Right lobe of liver (tissue), 6 donors: ENCODE measurements around the gene C13orf46. TPM values are rescaled to one million over a fixed set of nuclear protein-coding genes. Genes with fewer than 3 reads are reported as not detected.

Experiments used
- ATAC-seq, 4 donors: fragments of 200-7000 bp; cut with Tn5 transposase; one replicate each; pipeline ENCODE4 v1.9.1; 2020; ENCODE audit warnings: mild to moderate bottlenecking in 4 of 4, moderate library complexity in 4 of 4
- DNase-seq, 3 donors: peaks; one replicate each; pipeline ENCODE4 v3.0.0-alpha.2; 2020
- H3K27ac ChIP-seq, 3 donors: fragments of 200-600 bp; one replicate each; pipeline ENCODE4 v1.8.0; 2022
- H3K27me3 ChIP-seq, 2 donors: fragments of 200-600 bp; one replicate each; pipeline ENCODE4 v1.8.0; 2022
- H3K36me3 ChIP-seq, 4 donors: fragments of 200-600 bp; sonication (generic) in 1 of 4; one replicate each; pipeline versions ENCODE4 v1.5.1 to v1.8.0; 2017 to 2022; ENCODE audit warnings: control low read depth in 1 of 4
- H3K4me1 ChIP-seq, 4 donors: fragments of 200-600 bp; sonication (generic) in 1 of 4; one replicate each; pipeline versions ENCODE4 v1.5.1 to v1.8.0; 2017 to 2022; ENCODE audit warnings: control low read depth in 1 of 4
- H3K4me3 ChIP-seq, 3 donors: fragments of 200-600 bp; one replicate each; pipeline ENCODE4 v1.8.0; 2022
- H3K9me3 ChIP-seq, 4 donors: fragments of 200-600 bp; sonication (generic) in 1 of 4; one replicate each; pipeline versions ENCODE4 v1.5.1 to v1.8.0; 2017 to 2022; ENCODE audit warnings: control low read depth in 1 of 4
- POLR2A ChIP-seq: fragments of 450-650 bp; IDR thresholded peaks from one replicate; pipeline ENCODE4 v1.6.1; 2017; ENCODE audit warnings: antibody characterized with exemption, mild to moderate bottlenecking
- WGBS: methylation state at CpG from one replicate; pipeline ENCODE4 v1.1.6; 2018; ENCODE audit warnings: low coverage, low lambda C conversion rate; ENCODE audit not compliant: insufficient coverage; ENCODE audit errors: missing lambda C conversion rate; 5-methylcytosine and 5-hydroxymethylcytosine counted together
- intact Hi-C, 2 donors: fragments of 100-400 bp; cut with DNase I; formaldehyde crosslinking; loops; one replicate each; pipeline versions ENCODE4 v1.11.2 to v1.14.1; 2022
- total RNA-seq, 6 experiments: library from RNA; depleted of rRNA in 2 of 6; stranded (reverse); fragments of >200 nt in 2 of 6; fragmentation: NEBNext Ultra II Directional in 3 of 6; extraction: Animal tissue kit (Norgen Biotek cat#: 25700) in 3 of 6; gene quantifications; one replicate each; pipeline versions ENCODE4 v1.1.0 to v1.2.4, GENCODE V29; 2016 to 2023
- TF ChIP-seq, protein P1 (sequence below), 4 donors: fragments of 200-600 bp in 3 of 4; fragments of 450-650 bp in 1 of 4; IDR thresholded peaks; one replicate each; pipeline versions ENCODE4 v1.5.1 to v1.8.0; 2016 to 2022; ENCODE audit warnings: antibody characterized with exemption in 4 of 4, mild to moderate bottlenecking in 2 of 4
- donor health status: DM: no; HTN: yes; CAD: no.
- donor health status: DM: no; HTN: no; CAD: no.
- donor health status: DM: no; HTN: no; CAD: no.
- donor health status: DM: no; HTN: yes; CAD: no.
- donor health status: DM: no; HTN: yes; CAD: no.

Gene C13orf46
- total RNA-seq, 6 experiments from 2014 or later: 0.04 to 1.1 (median 0.60) TPM

DNA sequence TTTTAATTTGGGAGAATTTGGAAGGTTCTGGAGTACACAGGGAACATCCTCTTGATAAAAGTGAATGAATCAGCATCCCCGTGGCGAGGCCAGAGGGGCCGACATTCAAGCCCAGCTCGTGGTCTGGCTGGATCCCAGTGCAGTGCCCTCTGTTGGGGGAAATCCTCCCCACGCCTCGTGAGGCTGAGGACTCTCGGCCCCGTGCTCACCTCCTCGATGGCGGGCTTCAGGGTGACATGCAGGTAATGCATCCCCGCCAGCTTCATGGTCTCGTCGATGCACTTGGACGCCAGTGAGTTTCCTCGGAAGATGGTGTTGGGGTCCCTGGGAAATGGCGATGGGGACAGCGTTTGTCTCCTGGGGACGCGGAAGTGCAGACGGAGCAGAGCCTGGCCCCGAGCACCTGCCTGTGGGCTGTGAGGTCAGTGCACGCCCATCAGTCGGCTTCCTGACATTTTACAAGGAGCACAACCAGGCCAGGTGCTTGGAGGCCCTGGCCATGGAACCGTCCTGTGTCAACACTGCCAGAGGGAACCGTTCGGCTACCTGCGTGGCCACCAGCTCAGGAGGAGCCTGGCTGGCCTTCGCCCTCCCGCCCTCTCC lies 43.3 kb upstream of the C13orf46 start:
- H3K4me1 ChIP-seq: no peaks in the 10 kb centered on the region

GRCh38 chr13:114016321-114017027 lies 42.6 kb upstream of the C13orf46 start:
- TF ChIP-seq, protein P1, sequence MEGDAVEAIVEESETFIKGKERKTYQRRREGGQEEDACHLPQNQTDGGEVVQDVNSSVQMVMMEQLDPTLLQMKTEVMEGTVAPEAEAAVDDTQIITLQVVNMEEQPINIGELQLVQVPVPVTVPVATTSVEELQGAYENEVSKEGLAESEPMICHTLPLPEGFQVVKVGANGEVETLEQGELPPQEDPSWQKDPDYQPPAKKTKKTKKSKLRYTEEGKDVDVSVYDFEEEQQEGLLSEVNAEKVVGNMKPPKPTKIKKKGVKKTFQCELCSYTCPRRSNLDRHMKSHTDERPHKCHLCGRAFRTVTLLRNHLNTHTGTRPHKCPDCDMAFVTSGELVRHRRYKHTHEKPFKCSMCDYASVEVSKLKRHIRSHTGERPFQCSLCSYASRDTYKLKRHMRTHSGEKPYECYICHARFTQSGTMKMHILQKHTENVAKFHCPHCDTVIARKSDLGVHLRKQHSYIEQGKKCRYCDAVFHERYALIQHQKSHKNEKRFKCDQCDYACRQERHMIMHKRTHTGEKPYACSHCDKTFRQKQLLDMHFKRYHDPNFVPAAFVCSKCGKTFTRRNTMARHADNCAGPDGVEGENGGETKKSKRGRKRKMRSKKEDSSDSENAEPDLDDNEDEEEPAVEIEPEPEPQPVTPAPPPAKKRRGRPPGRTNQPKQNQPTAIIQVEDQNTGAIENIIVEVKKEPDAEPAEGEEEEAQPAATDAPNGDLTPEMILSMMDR (IDR thresholded peaks at IDR 0.05): no peak
- TF ChIP-seq POLR2A: no peak
- Histone ChIP-seq H3K27me3 (no peaks in the 10 kb centered on the region), H3K9me3 (no peaks in the 10 kb centered on the region), H3K4me3 (no peak overlapping the region), H3K36me3 (no peaks in the 10 kb centered on the region), H3K4me1 (no peaks in the 10 kb centered on the region), H3K27ac (no peak overlapping the region)
- DNase-seq (no peak), ATAC-seq (no peak)
- intact Hi-C loops: no loop called here
- 79% methylated on average over 12 of the region's 30 CpGs for WGBS

More for the DNA sequence above, 43.3 kb upstream of the C13orf46 start:
- DNase-seq (no peak), ATAC-seq (peak in 1 of 4 donors; percentile 21)
- Histone ChIP-seq H3K9me3 (no peaks in the 10 kb centered on the region), H3K27me3 (no peaks in the 10 kb centered on the region), H3K36me3 (no peaks in the 10 kb centered on the region), H3K4me3 (no peak overlapping the region), H3K27ac (no peak overlapping the region)
- intact Hi-C loops: no loop called here
- WGBS: no CpG with 5 or more reads among the region's 29 CpGs
- TF ChIP-seq, protein P1 (IDR thresholded peaks at IDR 0.05): peak in 1 of 4 donors; percentile 8
- TF ChIP-seq POLR2A: no peak

DNA sequence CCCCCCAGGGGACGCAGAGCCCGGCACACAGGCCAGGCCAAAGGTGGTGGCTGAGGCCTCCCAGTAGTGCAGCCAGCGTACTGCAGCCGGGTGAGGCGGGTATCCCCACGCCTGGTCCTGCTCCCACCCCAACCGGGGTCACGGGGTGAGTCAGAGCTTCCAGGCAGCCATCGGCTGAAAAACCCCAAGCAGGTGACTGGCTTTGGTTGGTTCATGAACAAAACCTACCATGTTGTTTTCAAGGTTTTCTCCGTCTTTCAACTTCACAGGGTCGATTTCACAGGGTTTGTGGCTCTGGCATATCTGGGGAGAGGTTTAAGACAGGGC lies 42.1 kb upstream of the C13orf46 start:
- ATAC-seq (no peak), DNase-seq (no peak)
- Histone ChIP-seq H3K4me1 (no peaks in the 10 kb centered on the region), H3K27me3 (no peaks in the 10 kb centered on the region), H3K9me3 (no peaks in the 10 kb centered on the region), H3K4me3 (no peak overlapping the region), H3K36me3 (no peaks in the 10 kb centered on the region), H3K27ac (no peak overlapping the region)
- intact Hi-C loops: no loop called here
- WGBS: 93% methylated on average over 2 of the region's 11 CpGs
- TF ChIP-seq, protein P1 (IDR thresholded peaks at IDR 0.05): no peak
- no peak for TF ChIP-seq POLR2A

DNA sequence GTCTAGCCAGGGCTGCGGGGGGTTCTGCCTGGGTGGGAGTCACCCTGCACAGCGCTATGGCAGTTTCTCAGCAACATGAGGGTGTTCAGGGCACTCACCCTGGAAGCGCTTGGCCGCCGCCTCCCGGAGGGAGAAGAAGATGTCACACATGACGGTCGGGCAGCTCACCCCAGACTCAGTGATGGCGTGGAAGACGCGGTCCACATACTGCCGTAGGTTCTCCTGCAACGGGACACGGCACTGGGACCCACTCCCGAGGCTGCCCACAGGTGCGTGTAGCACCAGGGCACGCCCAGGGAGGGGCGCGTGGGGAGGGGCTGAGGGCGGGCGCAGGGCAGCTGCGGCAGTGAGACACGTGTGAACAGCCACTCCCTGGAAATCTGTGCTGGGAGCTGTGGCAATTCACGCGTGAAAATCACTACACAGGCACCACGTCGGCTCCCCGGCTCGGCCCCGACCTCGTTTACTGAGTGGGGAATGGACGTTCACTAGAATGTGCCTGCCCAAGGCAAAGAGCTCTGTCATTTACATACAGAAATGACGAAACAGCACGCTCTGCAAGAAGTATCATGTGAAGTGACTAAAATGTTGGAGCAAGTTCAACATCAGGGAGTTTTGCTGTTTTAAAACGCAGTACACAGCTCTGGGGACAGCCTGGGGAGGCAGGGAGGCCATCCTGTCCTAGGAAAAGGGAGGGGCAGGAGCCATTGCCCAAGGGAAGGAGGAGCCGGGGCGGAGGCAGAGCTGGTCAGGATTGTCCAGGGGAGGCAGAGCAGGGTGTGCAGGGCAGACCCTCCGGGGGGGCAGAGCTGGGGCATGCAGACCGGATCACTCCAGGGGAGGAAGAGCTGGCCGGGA lies 41.5 kb upstream of the C13orf46 start:
- 79% methylated on average over 13 of the region's 40 CpGs for WGBS
- Histone ChIP-seq H3K9me3 (no peaks in the 10 kb centered on the region), H3K4me3 (no peak overlapping the region), H3K36me3 (no peaks in the 10 kb centered on the region), H3K27me3 (no peaks in the 10 kb centered on the region), H3K27ac (no peak overlapping the region), H3K4me1 (no peaks in the 10 kb centered on the region)
- no peak for TF ChIP-seq POLR2A
- TF ChIP-seq, protein P1 (IDR thresholded peaks at IDR 0.05): no peak
- intact Hi-C loops: no loop called here
- DNase-seq: no peak
- peak in 1 of 4 donors; percentile 5 for ATAC-seq
